Liver (tissue), 3 donors: Measurements from ENCODE around the gene SEPTIN10.

Source experiments
- ATF3 ChIP-seq: IDR thresholded peaks from 2 replicates; pipeline ENCODE4 v1.6.1; 2016; ENCODE audit warnings: antibody characterized with exemption
- CTCF ChIP-seq: fragments of 150-350 bp; IDR thresholded peaks from 2 replicates; pipeline ENCODE4 v1.5.1; 2017; ENCODE audit warnings: improper control_type of control experiment, low read depth, low read length; ENCODE audit not compliant: missing input control
- EGR1 ChIP-seq, 2 donors: IDR thresholded peaks; 2 replicates each; pipeline ENCODE4 v1.6.1; 2016 to 2018; ENCODE audit warnings: antibody characterized with exemption in 2 of 2, low read depth in 2 of 2
- FOXA1 ChIP-seq: IDR thresholded peaks from 2 replicates; pipeline ENCODE4 v1.6.1; 2016; ENCODE audit warnings: antibody characterized with exemption
- GABPA ChIP-seq, 2 donors: IDR thresholded peaks in 1 of 2; conservative IDR thresholded peaks in 1 of 2; 2 replicates each; pipeline ENCODE4 v1.6.1; 2016; ENCODE audit warnings: antibody characterized with exemption in 2 of 2, mild to moderate bottlenecking in 1 of 2, moderate library complexity in 1 of 2
- HNF4G ChIP-seq: IDR thresholded peaks from 2 replicates; pipeline ENCODE4 v1.6.1; 2016; ENCODE audit warnings: antibody characterized with exemption
- MAX ChIP-seq: IDR thresholded peaks from 2 replicates; pipeline ENCODE4 v1.6.1; 2016; ENCODE audit warnings: antibody characterized with exemption
- RAD21 ChIP-seq, 2 donors: IDR thresholded peaks; 2 replicates each; pipeline ENCODE4 v1.6.1; 2016; ENCODE audit warnings: antibody characterized with exemption in 2 of 2, mild to moderate bottlenecking in 2 of 2
- REST ChIP-seq: IDR thresholded peaks from 2 replicates; pipeline ENCODE4 v1.6.1; 2016; ENCODE audit warnings: antibody characterized with exemption, mild to moderate bottlenecking
- RXRA ChIP-seq, 2 donors: IDR thresholded peaks; 2 replicates each; pipeline ENCODE4 v1.6.1; 2017 to 2018; ENCODE audit warnings: antibody characterized with exemption in 2 of 2, mild to moderate bottlenecking in 1 of 2
- SP1 ChIP-seq: IDR thresholded peaks from 2 replicates; pipeline ENCODE4 v1.6.1; 2018; ENCODE audit warnings: antibody characterized with exemption, mild to moderate bottlenecking
- TAF1 ChIP-seq: conservative IDR thresholded peaks from 2 replicates; pipeline ENCODE4 v1.6.1; 2016; ENCODE audit warnings: antibody characterized with exemption, mild to moderate bottlenecking
- YY1 ChIP-seq: IDR thresholded peaks from 2 replicates; pipeline ENCODE4 v1.6.1; 2016; ENCODE audit warnings: antibody characterized with exemption, mild to moderate bottlenecking
- ZBTB33 ChIP-seq: IDR thresholded peaks from 2 replicates; pipeline ENCODE4 v1.6.1; 2016; ENCODE audit warnings: antibody characterized with exemption
- donor health status: healthy.
- donor health status: healthy.

- TF ChIP-seq MAX, result no peak
- no peak for TF ChIP-seq CTCF
- TF ChIP-seq SP1, result no peak
- no peak for TF ChIP-seq REST
- TF ChIP-seq ATF3, result no peak
- no peak for TF ChIP-seq TAF1
- TF ChIP-seq RAD21 (IDR thresholded peaks at IDR 0.05), result no peak
- TF ChIP-seq EGR1 (IDR thresholded peaks at IDR 0.05; ENCODE audit: low read depth in 2 of 2), result no peak
- no peak for TF ChIP-seq GABPA (IDR thresholded peaks at IDR 0.05 in 1 of 2, conservative IDR thresholded peaks at IDR 0.05 in 1 of 2)
- no peak for TF ChIP-seq YY1
- no peak for TF ChIP-seq ZBTB33
- TF ChIP-seq RXRA (IDR thresholded peaks at IDR 0.05), result peak in 1 of 2 donors; percentile 25
- TF ChIP-seq HNF4G, result no peak
- TF ChIP-seq FOXA1, result no peak
These were observed 17.0 kb upstream of the SEPTIN10 start for GRCh38 chr2:109630441-109631430.
